ENCODE data around the gene ZNF660.

- TF ChIP-seq REST (IDR thresholded peaks at IDR 0.05; ENCODE audit: low read depth) (no peak), YY1 (IDR thresholded peaks at IDR 0.05; ENCODE audit: low read depth) (no peak), RAD21 (IDR thresholded peaks at IDR 0.05; ENCODE audit: low read depth) (no peak), NFIC (IDR thresholded peaks at IDR 0.05) (no peak), MAX (IDR thresholded peaks at IDR 0.05) (no peak), EGR1 (IDR thresholded peaks at IDR 0.05) (no peak), ZBTB7A (IDR thresholded peaks at IDR 0.05; ENCODE audit: low read depth) (no peak), CREB1 (IDR thresholded peaks at IDR 0.05; ENCODE audit: low read depth) (no peak), TCF12 (IDR thresholded peaks at IDR 0.05; ENCODE audit: low read depth) (no peak), FOXM1 (IDR thresholded peaks at IDR 0.05; ENCODE audit: borderline replicate concordance, low read depth) (no peak), EP300 (IDR thresholded peaks at IDR 0.05; ENCODE audit: borderline replicate concordance) (no peak), USF1 (IDR thresholded peaks at IDR 0.05) (no peak), TEAD4 (IDR thresholded peaks at IDR 0.05) (no peak), CEBPB (IDR thresholded peaks at IDR 0.05) (no peak)
Measured at GRCh38 chr3:44584646-44585501, at the start of gene ZNF660.

Measured in Ishikawa (cell line).